Muscle of back (tissue), 11 donors: ENCODE data around the gene OLA1. TPM values are rescaled to one million over a fixed set of nuclear protein-coding genes. Genes with fewer than 3 reads are reported as not detected.

Experiments
- DNase-seq, 3 donors: peaks; one replicate each; pipeline versions ENCODE4 v3.0.0 to v3.0.0-alpha.2; 2013
- polyA plus RNA-seq, 10 donors: library from polyadenylated mRNA; unstranded; fragments of 120-200 nt; gene quantifications; one replicate each; pipeline ENCODE4 v1.2.1, GENCODE V29; 2013; ENCODE audit not compliant: insufficient read length in 10 of 10

The OLA1 gene
- polyA plus RNA-seq, 10 donors: 179 to 312 (median 227) TPM

- no peak for DNase-seq
Observed at GRCh38 chr2:174181368-174181767, 67.0 kb downstream of the OLA1 start.

GRCh38 chr2:174180726-174181236 is 67.6 kb downstream of the OLA1 start:
- no peak for DNase-seq

- no peak for DNase-seq
Observed at GRCh38 chr2:174180165-174180724, 68.1 kb downstream of the OLA1 start.

- peak in 2 of 3 donors; percentile 9 to 21 for DNase-seq
Observed at GRCh38 chr2:174177316-174177890, 70.9 kb downstream of the OLA1 start.

- no peak for DNase-seq
Observed at GRCh38 chr2:174176898-174177297, 71.4 kb downstream of the OLA1 start.

- no peak for DNase-seq
Observed at GRCh38 chr2:174174741-174175140, 73.6 kb downstream of the OLA1 start.

GRCh38 chr2:174172802-174173355 is 75.5 kb downstream of the OLA1 start:
- DNase-seq: no peak

GRCh38 chr2:174171686-174172445 is 76.5 kb downstream of the OLA1 start:
- no peak for DNase-seq

- no peak for DNase-seq
Observed at GRCh38 chr2:174169372-174169771, 79.0 kb downstream of the OLA1 start.

GRCh38 chr2:174166261-174166660 is 82.1 kb downstream of the OLA1 start:
- no peak for DNase-seq

- DNase-seq: no peak
Observed at GRCh38 chr2:174161490-174161889, 86.8 kb downstream of the OLA1 start.

GRCh38 chr2:174158003-174158402 is 90.3 kb downstream of the OLA1 start:
- peak in 2 of 3 donors; percentile 9 to 24 for DNase-seq

- DNase-seq: no peak
Observed at GRCh38 chr2:174157053-174157452, 91.3 kb downstream of the OLA1 start.

- no peak for DNase-seq
Observed at GRCh38 chr2:174153757-174154680, 94.3 kb downstream of the OLA1 start.

GRCh38 chr2:174149530-174149929 is 98.8 kb downstream of the OLA1 start:
- no peak for DNase-seq

GRCh38 chr2:174148833-174149232 is 99.5 kb downstream of the OLA1 start:
- DNase-seq: no peak

GRCh38 chr2:174145827-174146226 is 102.5 kb downstream of the OLA1 start:
- no peak for DNase-seq

GRCh38 chr2:174142290-174142689 is 106.0 kb downstream of the OLA1 start:
- DNase-seq: no peak

GRCh38 chr2:174138161-174138560 is 110.2 kb downstream of the OLA1 start:
- no peak for DNase-seq

- DNase-seq: no peak
Observed at GRCh38 chr2:174135981-174136380, 112.4 kb downstream of the OLA1 start.

GRCh38 chr2:174125090-174125489 is 123.2 kb downstream of the OLA1 start:
- no peak for DNase-seq

- DNase-seq: no peak
Observed at GRCh38 chr2:174124181-174124580, 124.2 kb downstream of the OLA1 start.
